ENCODE measurements around the gene TAMALIN. TPM values are rescaled to one million over a fixed set of nuclear protein-coding genes. Genes with fewer than 3 reads are reported as not detected.

Gene TAMALIN
- total RNA-seq, 2 donors from 2014 or later, result 16.5 to 38.6 TPM

GRCh38 chr12:52058631-52059361, 52.0 kb downstream of the TAMALIN start:
- Histone ChIP-seq H3K9me3 (no peaks in the 10 kb centered on the region), H3K27me3 (replicated peaks; ENCODE audit: insufficient read depth) (no peaks in the 10 kb centered on the region), H3K27ac (peak overlapping the region; percentile 100), H3K36me3 (peaks cover 6 to 9% of the 10 kb centered on the region in 2 donors), H3K4me1 (replicated peaks) (peaks cover 25% of the 10 kb centered on the region), H3K4me3 (no peak overlapping the region)
- TF ChIP-seq POLR2A (IDR thresholded peaks at IDR 0.05), result no peak
- TF ChIP-seq POLR2AphosphoS5 (IDR thresholded peaks at IDR 0.05), result peak; percentile 67
- TF ChIP-seq CTCF (IDR thresholded peaks at IDR 0.05), result peak in 1 of 4 experiments; percentile 12
- WGBS, result 59% methylated on average over 25 of the region's 25 CpGs
- DNase-seq (ENCODE audit: low spot score), result peak; percentile 53
- intact Hi-C loops (cut with DNase I), result no loop called here

GRCh38 chr12:52059582-52060497, 53.1 kb downstream of the TAMALIN start:
- TF ChIP-seq POLR2AphosphoS5 (IDR thresholded peaks at IDR 0.05) (no peak), POLR2A (IDR thresholded peaks at IDR 0.05) (no peak), CTCF (IDR thresholded peaks at IDR 0.05) (no peak)
- H3K36me3 ChIP-seq, result peaks cover 4% of the 10 kb centered on the region in 2 donors
- H3K4me3 ChIP-seq, result no peak overlapping the region
- H3K27me3 ChIP-seq (replicated peaks; ENCODE audit: insufficient read depth), result no peaks in the 10 kb centered on the region
- H3K4me1 ChIP-seq (replicated peaks), result peaks cover 15% of the 10 kb centered on the region
- H3K9me3 ChIP-seq, result no peaks in the 10 kb centered on the region
- H3K27ac ChIP-seq, result peak overlapping the region; percentile 5 to 100
- no peak for DNase-seq (ENCODE audit: low spot score)
- intact Hi-C loops (cut with DNase I), result no loop called here
- WGBS, result 74% methylated on average over 12 of the region's 12 CpGs

DNA sequence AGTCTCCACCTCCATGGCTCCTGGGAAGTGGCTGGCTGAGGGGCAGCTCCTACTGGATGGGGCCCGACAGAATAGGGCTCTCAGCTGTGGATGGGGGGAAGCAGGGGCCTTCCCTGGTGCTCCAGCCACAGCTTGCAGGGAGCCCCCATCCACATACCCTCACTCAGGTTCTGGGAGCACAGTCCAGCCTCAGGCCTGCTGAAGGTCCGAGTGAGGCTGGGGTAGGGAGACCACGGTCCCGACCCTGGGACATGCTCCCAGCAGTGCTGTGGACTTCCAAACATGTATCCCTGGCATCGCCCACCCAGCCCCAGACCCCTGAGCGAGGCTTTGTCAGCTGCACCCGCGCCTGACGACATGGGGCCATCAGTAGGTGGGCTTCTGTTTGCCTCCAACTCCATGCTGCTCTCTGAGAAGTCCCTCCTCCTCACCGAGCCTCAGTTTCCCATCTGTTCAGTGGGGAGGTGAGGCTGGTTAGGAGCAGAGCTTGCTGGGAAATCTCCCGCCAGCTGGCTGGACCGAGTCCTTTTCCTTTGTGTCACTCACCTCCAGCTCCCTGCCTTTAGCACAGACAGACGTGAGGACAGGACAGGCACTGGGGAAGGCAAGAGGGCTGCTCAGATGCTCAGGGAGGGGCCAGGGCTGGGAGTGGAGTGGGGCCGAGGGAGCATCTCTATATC, 53.9 kb downstream of the TAMALIN start:
- 84% methylated on average over 12 of the region's 14 CpGs for WGBS
- peaks cover 7% of the 10 kb centered on the region for H3K4me1 ChIP-seq (replicated peaks)
- intact Hi-C loops (cut with DNase I), result no loop called here
- TF ChIP-seq POLR2AphosphoS5 (IDR thresholded peaks at IDR 0.05) (no peak), POLR2A (IDR thresholded peaks at IDR 0.05) (no peak), CTCF (IDR thresholded peaks at IDR 0.05) (no peak)
- no peaks in the 10 kb centered on the region for H3K9me3 ChIP-seq
- no peak for DNase-seq (ENCODE audit: low spot score)
- peaks cover 0 to 4% of the 10 kb centered on the region in 2 donors for H3K36me3 ChIP-seq
- H3K27me3 ChIP-seq (replicated peaks; ENCODE audit: insufficient read depth), result no peaks in the 10 kb centered on the region
- H3K27ac ChIP-seq, result peak overlapping the region in 1 of 2 donors; percentile 100
- H3K4me3 ChIP-seq, result no peak overlapping the region

GRCh38 chr12:52061470-52062166, 54.9 kb downstream of the TAMALIN start:
- TF ChIP-seq CTCF (IDR thresholded peaks at IDR 0.05) (no peak), POLR2A (IDR thresholded peaks at IDR 0.05) (no peak), POLR2AphosphoS5 (IDR thresholded peaks at IDR 0.05) (no peak)
- 58% methylated on average over 12 of the region's 12 CpGs for WGBS
- DNase-seq (ENCODE audit: low spot score), result no peak

More at GRCh38 chr12:52061470-52062166, 54.9 kb downstream of the TAMALIN start:
- H3K27me3 ChIP-seq (replicated peaks; ENCODE audit: insufficient read depth), result no peaks in the 10 kb centered on the region
- H3K9me3 ChIP-seq, result no peaks in the 10 kb centered on the region
- peaks cover 6% of the 10 kb centered on the region for H3K4me1 ChIP-seq (replicated peaks)
- H3K36me3 ChIP-seq, result peaks cover 0 to 4% of the 10 kb centered on the region in 2 donors
- intact Hi-C loops (cut with DNase I), result no loop called here
- H3K27ac ChIP-seq, result no peak overlapping the region
- no peak overlapping the region for H3K4me3 ChIP-seq

Measured in prostate gland (tissue), 2 donors.